Trophoblast cell (in vitro differentiated cells and primary cell): ENCODE data around the gene INHBA.

Experiments used
- DNase-seq, 2 donors: peaks; one replicate each; pipeline ENCODE4 v3.0.0-alpha.2; 2016
- H2AFZ ChIP-seq: 2 replicates; pipeline ENCODE4 v1.6.1; 2013; ENCODE audit warnings: low read length, moderate library complexity, mild to moderate bottlenecking; ENCODE audit not compliant: insufficient read depth, poor library complexity
- H2AK5ac ChIP-seq: 2 replicates; pipeline ENCODE4 v1.6.1; 2013; ENCODE audit warnings: mild to moderate bottlenecking, low read length
- H2BK120ac ChIP-seq: 2 replicates; pipeline ENCODE4 v1.6.1; 2013; ENCODE audit warnings: low read length, mild to moderate bottlenecking, moderate library complexity; ENCODE audit not compliant: insufficient read depth, poor library complexity
- H2BK12ac ChIP-seq: 2 replicates; pipeline ENCODE4 v1.6.1; 2013; ENCODE audit warnings: mild to moderate bottlenecking, low read length, moderate library complexity
- H2BK5ac ChIP-seq: 2 replicates; pipeline ENCODE4 v1.6.1; 2013; ENCODE audit warnings: low read length, low read depth, moderate library complexity, mild to moderate bottlenecking; ENCODE audit not compliant: poor library complexity
- H3K14ac ChIP-seq: 2 replicates; pipeline ENCODE4 v1.6.1; 2013; ENCODE audit warnings: mild to moderate bottlenecking, low read length
- H3K18ac ChIP-seq: 2 replicates; pipeline ENCODE4 v1.6.1; 2013; ENCODE audit warnings: mild to moderate bottlenecking, low read length
- H3K23ac ChIP-seq: 2 replicates; pipeline ENCODE4 v1.6.1; 2013; ENCODE audit warnings: low read length
- H3K27ac ChIP-seq: 2 replicates; pipeline ENCODE4 v1.5.1; 2013; ENCODE audit warnings: low read depth, mild to moderate bottlenecking, inconsistent platforms, low read length, moderate library complexity
- H3K27me3 ChIP-seq: 2 replicates; pipeline ENCODE4 v1.6.1; 2013; ENCODE audit warnings: inconsistent platforms, mild to moderate bottlenecking, low read length, moderate library complexity; ENCODE audit not compliant: insufficient read depth
- H3K36me3 ChIP-seq, 2 experiments: 1 replicate in 1 of 2; 2 replicates in 1 of 2; pipeline ENCODE4 v1.6.1; 2013; ENCODE audit warnings: low read length in 2 of 2, mild to moderate bottlenecking in 2 of 2, moderate library complexity in 1 of 2; ENCODE audit not compliant: insufficient read depth in 2 of 2, control insufficient read depth in 1 of 2
- H3K4ac ChIP-seq: 2 replicates; pipeline ENCODE4 v1.6.1; 2013; ENCODE audit warnings: low read depth, mild to moderate bottlenecking, low read length, moderate library complexity
- H3K4me1 ChIP-seq, 2 experiments: 1 replicate in 1 of 2; 2 replicates in 1 of 2; pipeline ENCODE4 v1.6.1; 2013; ENCODE audit warnings: low read length in 2 of 2, mild to moderate bottlenecking in 2 of 2, moderate library complexity in 1 of 2; ENCODE audit not compliant: insufficient read depth in 2 of 2, control insufficient read depth in 1 of 2
- H3K4me2 ChIP-seq: 2 replicates; pipeline ENCODE4 v1.6.1; 2013; ENCODE audit warnings: inconsistent platforms, mild to moderate bottlenecking, low read length, moderate library complexity
- H3K4me3 ChIP-seq: 2 replicates; pipeline ENCODE4 v1.5.1; 2013; ENCODE audit warnings: mild to moderate bottlenecking, low read depth, low read length, inconsistent platforms
- H3K79me1 ChIP-seq: one replicate; pipeline ENCODE4 v1.6.1; 2013; ENCODE audit warnings: low read length
- H3K79me2 ChIP-seq: 2 replicates; pipeline ENCODE4 v1.6.1; 2013; ENCODE audit warnings: low read length, mild to moderate bottlenecking; ENCODE audit not compliant: control insufficient read depth, insufficient read depth, poor library complexity
- H3K9ac ChIP-seq: 2 replicates; pipeline ENCODE4 v1.6.1; 2013; ENCODE audit warnings: mild to moderate bottlenecking, low read length
- H3K9me3 ChIP-seq: 2 replicates; pipeline ENCODE4 v1.6.1; 2013; ENCODE audit warnings: low read depth, mild to moderate bottlenecking, control low read depth, inconsistent platforms, low read length; ENCODE audit not compliant: insufficient read depth
- H4K12ac ChIP-seq: 2 replicates; pipeline ENCODE4 v1.6.1; 2013; ENCODE audit warnings: low read depth, mild to moderate bottlenecking, low read length, moderate library complexity
- H4K8ac ChIP-seq: 2 replicates; pipeline ENCODE4 v1.6.1; 2013; ENCODE audit warnings: low read depth, mild to moderate bottlenecking, low read length, moderate library complexity
- H4K91ac ChIP-seq: one replicate; pipeline ENCODE4 v1.6.1; 2013; ENCODE audit warnings: low read depth, mild to moderate bottlenecking, low read length, moderate library complexity
- WGBS: extraction: QIAGEN DNeasy Blood & Tissue Kit; methylation state at CpG from one replicate; pipeline ENCODE4 v1.1.7; 2013; ENCODE audit warnings: missing lambda C conversion rate; ENCODE audit not compliant: insufficient read length, insufficient coverage; ENCODE audit errors: extremely low coverage; 5-methylcytosine and 5-hydroxymethylcytosine counted together

Gene INHBA

DNA sequence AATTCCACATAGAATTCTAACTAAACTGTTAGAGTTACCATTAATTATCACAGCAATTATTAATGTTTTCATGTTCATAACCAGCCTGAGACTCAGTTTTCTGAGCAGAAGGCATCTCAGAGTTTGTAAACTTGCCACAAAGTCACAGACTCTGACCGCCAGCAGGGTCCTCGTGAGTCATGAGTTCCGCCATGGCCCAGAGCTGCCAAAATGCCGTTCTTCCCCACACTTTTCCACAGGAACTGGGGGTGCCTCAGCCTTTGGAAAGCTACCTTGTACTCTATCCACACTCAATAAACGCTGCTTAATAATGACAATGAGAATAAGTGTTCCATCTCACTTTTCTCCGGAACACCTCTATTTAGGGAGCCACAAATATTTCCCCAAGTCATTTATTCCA is 22.1 kb upstream of the INHBA start:
- Histone ChIP-seq H2BK12ac (no peak overlapping the region), H4K12ac (no peak overlapping the region), H3K18ac (no peak overlapping the region), H3K23ac (no peak overlapping the region), H4K91ac (peak overlapping the region; percentile 73), H3K79me2 (no peaks in the 10 kb centered on the region), H2BK120ac (no peak overlapping the region), H2AK5ac (no peak overlapping the region), H3K4me1 (peaks cover 3 to 13% of the 10 kb centered on the region in 2 experiments), H3K36me3 (no peaks in the 10 kb centered on the region), H3K4ac (no peak overlapping the region), H3K9ac (no peak overlapping the region), H2BK5ac (no peak overlapping the region), H3K9me3 (no peaks in the 10 kb centered on the region), H3K79me1 (peaks cover 13% of the 10 kb centered on the region), H3K4me3 (no peak overlapping the region), H3K27ac (no peak overlapping the region), H3K27me3 (no peaks in the 10 kb centered on the region), H3K4me2 (no peak overlapping the region), H3K14ac (peak overlapping the region; percentile 58), H2AFZ (no peak overlapping the region), H4K8ac (no peak overlapping the region)
- DNase-seq: no peak
- WGBS: no CpG with 5 or more reads among the region's 6 CpGs

DNA sequence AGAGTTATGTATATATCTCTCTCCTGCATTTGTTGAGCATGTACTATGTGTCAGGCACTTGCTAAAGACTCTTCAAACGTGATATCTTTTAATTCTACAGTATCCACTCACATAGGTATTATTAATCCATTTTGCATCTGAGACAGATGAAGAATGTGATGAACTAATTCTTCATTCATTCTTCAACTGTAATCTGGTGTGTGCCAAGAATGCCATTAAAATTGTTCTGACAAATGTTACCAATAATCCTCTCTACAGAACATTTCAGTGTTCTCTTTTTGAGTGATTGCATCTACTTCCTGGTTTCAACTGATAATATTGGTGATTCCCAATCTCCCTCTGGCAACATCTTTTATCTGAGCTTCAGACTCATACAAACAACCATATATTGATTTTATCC is 18.0 kb upstream of the INHBA start:
- Histone ChIP-seq H3K79me2 (no peaks in the 10 kb centered on the region), H4K91ac (no peak overlapping the region), H3K79me1 (peaks cover 1% of the 10 kb centered on the region), H3K27me3 (no peaks in the 10 kb centered on the region), H3K4me3 (no peak overlapping the region), H4K12ac (no peak overlapping the region), H2AK5ac (no peak overlapping the region), H3K9me3 (no peaks in the 10 kb centered on the region), H3K23ac (no peak overlapping the region), H2AFZ (no peak overlapping the region), H2BK5ac (no peak overlapping the region), H3K18ac (no peak overlapping the region), H3K4ac (no peak overlapping the region), H3K4me1 (peaks cover 0 to 3% of the 10 kb centered on the region in 2 experiments), H3K27ac (no peak overlapping the region), H4K8ac (no peak overlapping the region), H2BK120ac (no peak overlapping the region), H2BK12ac (no peak overlapping the region), H3K36me3 (no peaks in the 10 kb centered on the region), H3K14ac (no peak overlapping the region), H3K4me2 (no peak overlapping the region), H3K9ac (no peak overlapping the region)
- DNase-seq: no peak
- no CpG with 5 or more reads among the region's 1 CpG for WGBS

DNA sequence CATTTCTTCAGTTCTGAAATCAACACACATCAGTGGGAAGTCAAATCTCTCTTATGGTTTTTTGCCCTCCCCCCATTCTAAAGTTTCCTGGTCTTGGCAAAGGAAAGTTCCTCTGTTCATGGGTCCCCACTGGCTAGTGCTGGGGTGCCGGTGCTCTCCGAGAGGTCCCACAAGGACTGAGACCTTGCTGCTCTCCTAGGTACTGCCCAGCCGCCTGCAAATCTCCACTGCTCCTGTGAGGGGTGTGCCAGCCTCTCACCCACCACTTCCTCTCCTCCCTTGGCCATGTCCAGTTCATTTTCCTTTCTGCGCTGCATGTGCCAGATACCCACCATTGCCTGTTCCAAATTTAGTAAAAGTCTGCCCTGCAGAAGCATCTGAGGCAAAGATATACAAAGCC is 17.2 kb upstream of the INHBA start:
- Histone ChIP-seq H4K12ac (no peak overlapping the region), H3K9me3 (no peaks in the 10 kb centered on the region), H4K8ac (peak overlapping the region; percentile 38), H2BK5ac (no peak overlapping the region), H3K9ac (no peak overlapping the region), H2BK120ac (no peak overlapping the region), H3K27me3 (no peaks in the 10 kb centered on the region), H2AK5ac (peak overlapping the region; percentile 41), H3K4ac (no peak overlapping the region), H4K91ac (no peak overlapping the region), H3K4me3 (no peak overlapping the region), H3K36me3 (no peaks in the 10 kb centered on the region), H3K14ac (no peak overlapping the region), H2BK12ac (no peak overlapping the region), H3K27ac (no peak overlapping the region), H3K18ac (no peak overlapping the region), H3K4me2 (no peak overlapping the region), H3K23ac (no peak overlapping the region), H3K79me1 (peaks cover 1% of the 10 kb centered on the region), H3K79me2 (no peaks in the 10 kb centered on the region), H2AFZ (no peak overlapping the region), H3K4me1 (no peaks in the 10 kb centered on the region)
- DNase-seq: no peak
- no CpG with 5 or more reads among the region's 4 CpGs for WGBS

DNA sequence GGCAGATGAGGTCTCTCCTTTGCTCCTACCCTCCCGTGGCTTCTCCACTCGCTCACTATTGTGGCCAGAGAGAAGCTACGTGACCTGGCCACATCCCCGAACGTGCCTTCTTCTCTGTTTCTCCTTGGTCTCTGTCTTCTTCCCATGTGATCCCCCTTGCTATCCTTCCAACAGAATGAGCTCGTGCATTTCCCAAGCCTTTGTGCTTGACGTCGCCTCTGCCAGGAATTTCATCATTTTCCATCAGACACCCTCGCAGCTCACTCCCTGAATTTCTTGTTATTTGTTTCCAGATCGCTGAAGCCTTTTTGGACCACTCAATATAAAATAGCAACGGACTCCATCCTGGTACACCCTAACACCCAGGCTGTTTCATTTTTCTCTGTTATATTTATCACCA is 13.8 kb upstream of the INHBA start:
- Histone ChIP-seq H2BK12ac (no peak overlapping the region), H3K79me1 (no peaks in the 10 kb centered on the region), H4K8ac (no peak overlapping the region), H3K9ac (no peak overlapping the region), H3K14ac (no peak overlapping the region), H3K36me3 (no peaks in the 10 kb centered on the region), H3K27me3 (no peaks in the 10 kb centered on the region), H2AK5ac (no peak overlapping the region), H3K27ac (no peak overlapping the region), H2AFZ (no peak overlapping the region), H3K9me3 (no peaks in the 10 kb centered on the region), H3K4me2 (no peak overlapping the region), H3K18ac (no peak overlapping the region), H3K79me2 (no peaks in the 10 kb centered on the region), H3K4me3 (no peak overlapping the region), H3K4ac (no peak overlapping the region), H2BK5ac (no peak overlapping the region), H3K4me1 (no peaks in the 10 kb centered on the region), H3K23ac (no peak overlapping the region), H4K91ac (no peak overlapping the region), H2BK120ac (no peak overlapping the region), H4K12ac (no peak overlapping the region)
- WGBS: no CpG with 5 or more reads among the region's 11 CpGs
- no peak for DNase-seq
